ENCODE data around the gene CUL2. TPM values are rescaled to one million over a fixed set of nuclear protein-coding genes. Genes with fewer than 3 reads are reported as not detected.
A peak's percentile ranks its signal among the peaks of the same experiment; 100 is the strongest.

The CUL2 gene
- total RNA-seq, 1 experiment from 2014 or later = 68.0 TPM

GRCh38 chr10:35129185-35129674 lies 39.1 kb upstream of the CUL2 start:
- Histone ChIP-seq H3K27me3 (replicated peaks; ENCODE audit: control insufficient read depth, insufficient read depth, low read length) (no peaks in the 10 kb centered on the region), H3K4me1 (peaks cover 9% of the 10 kb centered on the region), H3K4me3 (ENCODE audit: low read depth, low read length) (no peak overlapping the region), H3K9me3 (no peaks in the 10 kb centered on the region; the same call in 1 of the 2 replicates), H3K36me3 (ENCODE audit: control insufficient read depth, insufficient read depth, low read length) (no peaks in the 10 kb centered on the region)
- POLR2A ChIA-PET = no interaction called here
- Mint-ChIP-seq H3K27ac (ENCODE audit: unreplicated experiment) (peak overlapping the region; percentile 97), H3K4me1 (ENCODE audit: low read depth, unreplicated experiment) (no peaks in the 10 kb centered on the region), H3K27me3 (ENCODE audit: insufficient read depth, unreplicated experiment) (no peaks in the 10 kb centered on the region), H3K9me3 (ENCODE audit: unreplicated experiment) (no peaks in the 10 kb centered on the region), H3K36me3 (ENCODE audit: insufficient read depth, unreplicated experiment) (peaks cover 31% of the 10 kb centered on the region), H3K4me3 (ENCODE audit: unreplicated experiment) (no peak overlapping the region)
- TF ChIP-seq, protein P1, sequence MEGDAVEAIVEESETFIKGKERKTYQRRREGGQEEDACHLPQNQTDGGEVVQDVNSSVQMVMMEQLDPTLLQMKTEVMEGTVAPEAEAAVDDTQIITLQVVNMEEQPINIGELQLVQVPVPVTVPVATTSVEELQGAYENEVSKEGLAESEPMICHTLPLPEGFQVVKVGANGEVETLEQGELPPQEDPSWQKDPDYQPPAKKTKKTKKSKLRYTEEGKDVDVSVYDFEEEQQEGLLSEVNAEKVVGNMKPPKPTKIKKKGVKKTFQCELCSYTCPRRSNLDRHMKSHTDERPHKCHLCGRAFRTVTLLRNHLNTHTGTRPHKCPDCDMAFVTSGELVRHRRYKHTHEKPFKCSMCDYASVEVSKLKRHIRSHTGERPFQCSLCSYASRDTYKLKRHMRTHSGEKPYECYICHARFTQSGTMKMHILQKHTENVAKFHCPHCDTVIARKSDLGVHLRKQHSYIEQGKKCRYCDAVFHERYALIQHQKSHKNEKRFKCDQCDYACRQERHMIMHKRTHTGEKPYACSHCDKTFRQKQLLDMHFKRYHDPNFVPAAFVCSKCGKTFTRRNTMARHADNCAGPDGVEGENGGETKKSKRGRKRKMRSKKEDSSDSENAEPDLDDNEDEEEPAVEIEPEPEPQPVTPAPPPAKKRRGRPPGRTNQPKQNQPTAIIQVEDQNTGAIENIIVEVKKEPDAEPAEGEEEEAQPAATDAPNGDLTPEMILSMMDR (IDR thresholded peaks at IDR 0.05; ENCODE audit: insufficient read depth in 1 of 2, low read depth in 1 of 2, low read length in 1 of 2, severe bottlenecking in 1 of 2, unreplicated experiment in 1 of 2) = no peak
- DNase-seq = no peak
- BruUV-seq (replicated peaks) = no TSS peak
- intact Hi-C loops (cut with micrococcal nuclease; ENCODE audit: unreplicated experiment) = loop anchor here (10.0 kb wide), 1 partner anchor 376 kb away; no protein-coding TSS in a partner anchor
- CTCF ChIA-PET = no interaction called here

DNA sequence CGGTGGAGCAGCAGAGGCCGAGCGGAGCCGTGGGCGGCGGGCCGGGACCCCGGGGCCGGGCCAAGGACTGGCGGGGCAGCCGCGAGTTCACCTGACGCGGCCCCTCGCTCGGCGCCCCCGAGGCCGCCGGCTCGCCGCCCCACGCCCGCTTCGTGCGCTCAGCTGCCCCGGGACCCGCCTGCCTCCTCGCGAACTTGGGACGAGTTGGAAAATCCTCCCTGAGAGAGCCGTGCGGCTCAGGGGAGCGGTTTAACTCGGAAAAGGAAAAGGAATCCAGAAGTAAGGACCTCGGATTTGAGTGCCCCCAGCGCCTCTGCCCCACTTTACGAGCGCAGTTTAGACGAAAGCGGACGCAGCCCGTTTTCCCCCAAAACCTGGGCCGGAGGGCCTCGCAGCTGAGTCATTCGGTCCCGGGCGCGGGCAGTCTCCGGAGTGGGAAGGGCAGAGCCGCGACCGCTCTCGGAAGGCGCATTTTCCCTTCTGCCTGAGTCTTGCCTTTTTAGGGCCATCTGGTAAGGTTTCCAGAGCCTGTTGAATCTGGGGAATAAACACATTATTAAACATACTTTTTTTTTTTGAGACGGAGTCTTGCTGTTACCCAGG lies 37.2 kb upstream of the CUL2 start:
- Mint-ChIP-seq H3K27ac (ENCODE audit: unreplicated experiment) (peak overlapping the region; percentile 97), H3K36me3 (ENCODE audit: insufficient read depth, unreplicated experiment) (peaks cover 31% of the 10 kb centered on the region), H3K4me1 (ENCODE audit: low read depth, unreplicated experiment) (no peaks in the 10 kb centered on the region), H3K9me3 (ENCODE audit: unreplicated experiment) (no peaks in the 10 kb centered on the region), H3K4me3 (ENCODE audit: unreplicated experiment) (peak overlapping the region; percentile 93), H3K27me3 (ENCODE audit: insufficient read depth, unreplicated experiment) (no peaks in the 10 kb centered on the region)
- intact Hi-C loops (cut with micrococcal nuclease; ENCODE audit: unreplicated experiment) = loop anchor here (1.0 to 10.0 kb wide), 3 partner anchors 37 to 377 kb away; partner anchors contain the start of genes CCNY and CUL2
- Histone ChIP-seq H3K36me3 (ENCODE audit: control insufficient read depth, insufficient read depth, low read length) (no peaks in the 10 kb centered on the region), H3K4me1 (peaks cover 9% of the 10 kb centered on the region), H3K9me3 (no peaks in the 10 kb centered on the region), H3K27me3 (replicated peaks; ENCODE audit: control insufficient read depth, insufficient read depth, low read length) (no peaks in the 10 kb centered on the region), H3K4me3 (ENCODE audit: low read depth, low read length) (peak overlapping the region; percentile 87)
- TF ChIP-seq, protein P1 (IDR thresholded peaks at IDR 0.05; ENCODE audit: insufficient read depth in 1 of 2, low read depth in 1 of 2, low read length in 1 of 2, severe bottlenecking in 1 of 2, unreplicated experiment in 1 of 2) = no peak
- ChIA-PET CTCF (interaction anchor here (0.6 to 2.7 kb wide), 6 partner anchors 26 to 422 kb away, joined by 3 to 82 read pairs (median 4); no protein-coding TSS in a partner anchor), POLR2A (interaction anchor here (2.1 kb wide), 1 partner anchor 68 kb away, joined by 45 read pairs; no protein-coding TSS in a partner anchor)
- BruUV-seq (replicated peaks) = TSS peak; percentile 57
- peak; percentile 68 to 76 for DNase-seq

DNA sequence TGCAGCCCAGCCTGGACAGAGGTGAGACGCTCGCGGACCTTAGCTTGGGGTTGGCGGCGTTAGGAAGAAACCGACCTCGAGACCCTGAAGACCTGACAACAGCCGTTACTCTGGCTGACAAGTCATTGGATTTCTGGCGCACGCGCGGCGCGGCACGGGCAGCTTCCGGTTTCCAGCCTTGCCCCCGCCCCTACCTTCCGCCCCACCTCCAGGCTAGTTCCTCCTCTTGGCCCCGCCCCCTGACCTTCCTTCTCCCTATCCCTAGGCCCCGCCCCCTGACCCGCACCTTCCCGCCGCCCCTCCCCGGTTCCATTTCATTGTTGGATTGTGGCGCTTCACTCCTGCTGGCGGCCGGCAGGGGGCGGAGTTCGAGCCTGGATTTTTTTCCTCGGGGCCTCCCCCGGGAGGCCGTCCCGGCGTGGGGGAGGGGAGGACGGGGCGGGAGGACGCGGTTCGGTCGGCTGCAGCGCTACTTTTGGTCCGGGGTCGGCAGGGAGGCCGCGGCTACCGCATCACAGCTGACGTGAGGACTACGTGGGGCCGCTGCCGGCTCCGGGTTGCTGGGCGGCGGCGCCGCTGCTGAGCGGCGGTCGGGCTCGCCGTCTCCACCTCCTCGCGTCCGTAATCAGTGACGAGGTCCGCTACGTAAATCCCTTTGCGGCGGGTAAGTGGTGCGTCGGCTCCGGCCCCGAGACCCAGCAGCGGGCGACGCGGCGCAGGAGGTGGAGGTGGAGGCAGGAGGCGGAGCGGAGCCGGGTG lies 36.6 kb upstream of the CUL2 start, which contains the start of gene CREM:
Gene CREM (plus strand): TSS at position 317 of the 759 bp plus-strand sequence. CDS start 10,990 bp downstream, outside the sequence.
- Mint-ChIP-seq H3K4me3 (ENCODE audit: unreplicated experiment) (peak within 1 kb of the TSS; percentile 93), H3K9me3 (ENCODE audit: unreplicated experiment) (no peaks in the 10 kb centered on the region), H3K27ac (ENCODE audit: unreplicated experiment) (peak within 1 kb of the TSS; percentile 97), H3K4me1 (ENCODE audit: low read depth, unreplicated experiment) (no peaks in the 10 kb centered on the region), H3K36me3 (ENCODE audit: insufficient read depth, unreplicated experiment) (peaks cover 31% of the 10 kb centered on the region), H3K27me3 (ENCODE audit: insufficient read depth, unreplicated experiment) (no peaks in the 10 kb centered on the region)
- ChIA-PET CTCF (interaction anchor here (0.6 to 2.7 kb wide), 25 partner anchors 10 to 1390 kb away, joined by 3 to 82 read pairs (median 4); partner anchors contain the start of gene CUL2), POLR2A (interaction anchor here (0.6 to 2.1 kb wide), 8 partner anchors 21 to 238 kb away, joined by 3 to 45 read pairs (median 4); partner anchors contain the start of gene CUL2)
- peaks cover 9% of the 10 kb centered on the region for H3K4me1 ChIP-seq
- H3K9me3 ChIP-seq = no peaks in the 10 kb centered on the region
- H3K4me3 ChIP-seq (ENCODE audit: low read depth, low read length) = peak within 1 kb of the TSS; percentile 87
- BruUV-seq (replicated peaks) = no TSS peak
- no peaks in the 10 kb centered on the region for H3K27me3 ChIP-seq (replicated peaks; ENCODE audit: control insufficient read depth, insufficient read depth, low read length)
- DNase-seq = peak; percentile 100
- TF ChIP-seq, protein P1 (IDR thresholded peaks at IDR 0.05; ENCODE audit: insufficient read depth in 1 of 2, low read depth in 1 of 2, low read length in 1 of 2, severe bottlenecking in 1 of 2, unreplicated experiment in 1 of 2) = peak; percentile 96 to 99
- intact Hi-C loops (cut with micrococcal nuclease; ENCODE audit: unreplicated experiment) = loop anchor here (1.0 to 10.0 kb wide), 5 partner anchors 36 to 378 kb away; partner anchors contain the start of genes CCNY and CUL2
- no peaks in the 10 kb centered on the region for H3K36me3 ChIP-seq (ENCODE audit: control insufficient read depth, insufficient read depth, low read length)

Measured in Caco-2 (cell line).